ENCODE measurements around the gene NF2.
"Not testable (repeated sequence)": the region's sequence is repeated elsewhere in the genome, so short reads cannot be mapped to it uniquely, and the experiment has no call there.

NF2 gene

GRCh38 chr22:29580200-29580810, 23.1 kb upstream of the NF2 start:
- Histone ChIP-seq H3K27ac (peak overlapping the region; percentile 43; the same call in 1 of the 2 replicates), H3K4me3 (IDR thresholded peaks at IDR 0.05; ENCODE audit: insufficient read depth, low read depth, low read length) (no peak overlapping the region)

DNA sequence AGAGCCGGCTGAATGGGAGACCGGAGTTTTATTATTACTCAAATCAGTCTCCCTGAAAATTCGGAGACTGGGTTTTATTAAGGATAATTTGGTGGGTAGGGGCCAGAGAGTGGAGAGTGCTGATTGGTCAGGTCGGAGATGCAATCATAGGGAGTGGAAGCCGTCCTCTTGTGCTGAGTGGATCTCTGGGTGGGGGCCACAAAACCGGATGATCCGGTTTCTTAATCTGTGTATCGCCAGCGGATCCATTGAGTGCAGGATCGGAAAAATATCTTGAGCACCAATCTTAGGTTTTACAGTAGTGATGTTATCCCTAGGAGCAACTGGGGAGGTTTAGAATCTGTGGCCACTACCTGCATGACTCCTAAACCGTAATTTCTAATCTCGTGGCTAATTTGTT, 21.6 kb upstream of the NF2 start:
- Histone ChIP-seq H3K36me3 (ENCODE audit: insufficient read depth) (no peaks in the 10 kb centered on the region), H4K20me1 (ENCODE audit: insufficient read depth) (no peaks in the 10 kb centered on the region), H3K4me3 (IDR thresholded peaks at IDR 0.05; ENCODE audit: insufficient read depth, low read depth, low read length) (no peak overlapping the region), H3K27me3 (ENCODE audit: insufficient read depth, low read depth) (no peaks in the 10 kb centered on the region), H3K4me2 (peak overlapping the region; percentile 98; the same call in 1 of the 2 replicates), H3K27ac (no peak overlapping the region), H3K79me2 (ENCODE audit: insufficient read depth, low read depth) (0 out of 2 replicates have a peak, but pooled peaks cover 8% of the 10 kb centered on the region), H3K9ac (no peak overlapping the region), H3K4me1 (ENCODE audit: low read depth, poor library complexity, severe bottlenecking) (peaks cover 10% of the 10 kb centered on the region), H2AFZ (ENCODE audit: low read depth) (peak overlapping the region; percentile 81)
- TF ChIP-seq, protein P1, sequence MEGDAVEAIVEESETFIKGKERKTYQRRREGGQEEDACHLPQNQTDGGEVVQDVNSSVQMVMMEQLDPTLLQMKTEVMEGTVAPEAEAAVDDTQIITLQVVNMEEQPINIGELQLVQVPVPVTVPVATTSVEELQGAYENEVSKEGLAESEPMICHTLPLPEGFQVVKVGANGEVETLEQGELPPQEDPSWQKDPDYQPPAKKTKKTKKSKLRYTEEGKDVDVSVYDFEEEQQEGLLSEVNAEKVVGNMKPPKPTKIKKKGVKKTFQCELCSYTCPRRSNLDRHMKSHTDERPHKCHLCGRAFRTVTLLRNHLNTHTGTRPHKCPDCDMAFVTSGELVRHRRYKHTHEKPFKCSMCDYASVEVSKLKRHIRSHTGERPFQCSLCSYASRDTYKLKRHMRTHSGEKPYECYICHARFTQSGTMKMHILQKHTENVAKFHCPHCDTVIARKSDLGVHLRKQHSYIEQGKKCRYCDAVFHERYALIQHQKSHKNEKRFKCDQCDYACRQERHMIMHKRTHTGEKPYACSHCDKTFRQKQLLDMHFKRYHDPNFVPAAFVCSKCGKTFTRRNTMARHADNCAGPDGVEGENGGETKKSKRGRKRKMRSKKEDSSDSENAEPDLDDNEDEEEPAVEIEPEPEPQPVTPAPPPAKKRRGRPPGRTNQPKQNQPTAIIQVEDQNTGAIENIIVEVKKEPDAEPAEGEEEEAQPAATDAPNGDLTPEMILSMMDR (conservative IDR thresholded peaks at IDR 0.05; ENCODE audit: low read depth, low read length) = no peak

More at GRCh38 chr22:29580200-29580810, 23.1 kb upstream of the NF2 start:
- Histone ChIP-seq H3K9ac (peak overlapping the region; percentile 71; the same call in 1 of the 2 replicates), H4K20me1 (ENCODE audit: insufficient read depth) (no peaks in the 10 kb centered on the region), H2AFZ (ENCODE audit: low read depth) (peak overlapping the region; percentile 81), H3K27me3 (ENCODE audit: insufficient read depth, low read depth) (no peaks in the 10 kb centered on the region), H3K79me2 (ENCODE audit: insufficient read depth, low read depth) (0 out of 2 replicates have a peak, but pooled peaks cover 8% of the 10 kb centered on the region), H3K4me2 (peak overlapping the region; percentile 98), H3K4me1 (ENCODE audit: low read depth, poor library complexity, severe bottlenecking) (peaks cover 10% of the 10 kb centered on the region), H3K36me3 (ENCODE audit: insufficient read depth) (no peaks in the 10 kb centered on the region)
- TF ChIP-seq, protein P1 (conservative IDR thresholded peaks at IDR 0.05; ENCODE audit: low read depth, low read length) = no peak

GRCh38 chr22:29584975-29585374, 18.5 kb upstream of the NF2 start:
- Histone ChIP-seq H3K4me2 (no peak overlapping the region), H3K4me1 (ENCODE audit: low read depth, poor library complexity, severe bottlenecking) (peaks cover 6% of the 10 kb centered on the region), H3K79me2 (ENCODE audit: insufficient read depth, low read depth) (0 out of 2 replicates have a peak, but pooled peaks cover 5% of the 10 kb centered on the region), H3K9ac (no peak overlapping the region), H3K27me3 (ENCODE audit: insufficient read depth, low read depth) (no peaks in the 10 kb centered on the region), H4K20me1 (ENCODE audit: insufficient read depth) (no peaks in the 10 kb centered on the region), H3K27ac (no peak overlapping the region), H3K36me3 (ENCODE audit: insufficient read depth) (no peaks in the 10 kb centered on the region), H3K4me3 (IDR thresholded peaks at IDR 0.05; ENCODE audit: insufficient read depth, low read depth, low read length) (no peak overlapping the region), H2AFZ (ENCODE audit: low read depth) (no peak overlapping the region)
- TF ChIP-seq, protein P1 (conservative IDR thresholded peaks at IDR 0.05; ENCODE audit: low read depth, low read length) = no peak

GRCh38 chr22:29586193-29586705, 17.2 kb upstream of the NF2 start:
- H3K9ac ChIP-seq; H3K36me3 ChIP-seq (ENCODE audit: insufficient read depth); H3K27me3 ChIP-seq (ENCODE audit: insufficient read depth, low read depth); H3K4me3 ChIP-seq (IDR thresholded peaks at IDR 0.05; ENCODE audit: insufficient read depth, low read depth, low read length); H2AFZ ChIP-seq (ENCODE audit: low read depth); H3K27ac ChIP-seq; H4K20me1 ChIP-seq (ENCODE audit: insufficient read depth); H3K4me1 ChIP-seq (ENCODE audit: low read depth, poor library complexity, severe bottlenecking); H3K79me2 ChIP-seq (ENCODE audit: insufficient read depth, low read depth); H3K4me2 ChIP-seq: not testable (repeated sequence)

Measured in KMS-11 (cell line).